Left kidney (tissue), 2 donors: ENCODE results near the gene KIF5A. TPM values are rescaled to one million over a fixed set of nuclear protein-coding genes. Genes with fewer than 3 reads are reported as not detected.

Source experiments
- DNase-seq: peaks from one replicate; pipeline ENCODE4 v3.0.0-alpha.2; 2013
- polyA plus RNA-seq: library from polyadenylated mRNA; unstranded; fragments of 120-200 nt; gene quantifications from one replicate; pipeline ENCODE4 v1.2.1, GENCODE V29; 2013; ENCODE audit not compliant: insufficient read length

Gene KIF5A
- polyA plus RNA-seq, 1 donor: 0.42 TPM

DNA sequence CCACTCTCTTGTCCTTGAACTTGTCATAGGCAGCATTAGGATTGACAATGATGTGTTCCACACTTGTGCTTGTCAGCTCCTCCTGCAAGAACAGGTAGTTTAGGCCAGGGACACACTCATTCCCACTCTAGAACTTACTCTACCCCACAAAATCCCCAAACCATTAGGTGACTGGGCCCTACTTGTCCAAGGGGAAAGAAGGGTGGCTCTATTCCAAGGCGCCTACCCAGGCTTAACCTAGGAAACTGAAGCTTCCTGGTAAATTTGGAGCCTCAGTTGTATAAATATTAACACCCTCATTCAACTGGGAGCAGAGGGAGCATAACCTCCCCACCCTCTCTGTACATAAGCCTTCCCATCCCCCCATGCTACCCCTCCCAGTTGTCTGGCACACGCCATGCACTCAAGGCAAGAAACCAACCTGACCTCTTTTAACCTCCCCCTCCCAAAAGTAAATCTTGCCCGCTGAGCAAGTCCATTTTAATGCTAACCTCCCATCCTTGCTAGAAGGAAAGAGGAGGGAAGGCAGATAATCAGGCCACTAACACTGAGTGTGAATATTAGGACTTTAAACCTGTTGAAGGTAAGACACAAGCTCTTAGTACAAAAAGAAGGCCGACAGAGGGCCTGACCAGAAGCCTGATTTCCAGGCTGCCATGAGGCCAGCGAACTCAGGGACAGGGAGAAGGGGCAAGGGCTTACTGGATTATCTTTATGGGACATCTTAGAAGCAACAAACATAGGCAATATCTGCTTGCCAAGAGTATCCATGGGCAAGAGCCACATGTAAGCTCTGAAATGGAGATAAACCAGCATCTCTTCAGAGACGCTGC is 13.9 kb upstream of the KIF5A start:
- no peak for DNase-seq

GRCh38 chr12:57536597-57536942 is 13.3 kb upstream of the KIF5A start:
- DNase-seq: no peak

DNA sequence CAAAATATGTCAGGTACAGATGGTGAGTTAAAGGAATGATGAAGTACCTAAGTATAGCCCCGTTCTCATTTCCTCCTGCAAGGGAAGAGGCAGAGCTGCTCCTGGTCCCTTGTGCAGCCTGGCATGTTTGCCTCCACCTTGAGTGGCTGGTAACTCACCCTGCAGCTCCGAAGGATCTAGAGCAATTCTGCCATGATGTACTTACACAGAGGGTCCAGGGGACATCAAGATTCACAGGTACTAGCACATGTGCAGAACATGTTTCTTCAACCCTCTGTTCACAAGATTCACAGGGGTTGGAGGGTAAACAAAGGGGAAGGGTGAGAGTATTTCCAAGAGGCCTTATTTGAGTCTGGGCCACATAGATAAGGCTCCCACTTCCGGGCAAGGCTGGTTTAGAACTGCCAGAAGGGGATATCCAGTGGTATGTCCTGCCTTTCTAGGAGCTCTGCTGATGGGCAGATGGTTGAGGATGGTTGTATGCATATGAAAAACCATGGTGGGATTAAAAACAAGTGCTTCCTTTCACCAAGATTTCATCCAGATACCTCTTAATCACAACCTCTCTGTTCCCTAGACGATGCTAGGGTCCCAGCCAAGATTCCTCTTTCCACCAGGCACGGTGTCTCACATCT is 10.6 kb upstream of the KIF5A start:
- no peak for DNase-seq

DNA sequence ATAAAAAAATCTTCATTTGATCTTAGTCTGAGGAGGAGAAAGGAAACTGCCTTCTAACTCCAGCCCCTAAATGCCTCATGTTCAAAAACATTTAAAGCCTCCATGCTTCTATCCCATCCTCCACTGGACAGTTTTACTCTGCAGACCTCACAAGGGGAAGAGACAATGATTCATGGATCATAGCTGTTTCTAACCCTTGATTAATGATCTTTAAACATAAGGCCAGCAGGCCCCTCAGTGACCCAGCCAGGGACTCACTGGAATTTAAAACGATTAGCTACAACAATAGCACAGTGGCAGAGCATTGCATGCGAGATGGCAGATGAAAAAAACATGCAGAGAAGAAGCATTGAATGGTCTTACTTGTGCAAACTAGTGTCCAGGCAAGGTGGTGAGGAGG is 8.8 kb upstream of the KIF5A start:
- no peak for DNase-seq

- DNase-seq: no peak
Measured at GRCh38 chr12:57541717-57542116, 8.1 kb upstream of the KIF5A start.

GRCh38 chr12:57543581-57543980 is 6.3 kb upstream of the KIF5A start:
- no peak for DNase-seq

GRCh38 chr12:57545809-57546437 is 3.9 kb upstream of the KIF5A start:
- no peak for DNase-seq

DNA sequence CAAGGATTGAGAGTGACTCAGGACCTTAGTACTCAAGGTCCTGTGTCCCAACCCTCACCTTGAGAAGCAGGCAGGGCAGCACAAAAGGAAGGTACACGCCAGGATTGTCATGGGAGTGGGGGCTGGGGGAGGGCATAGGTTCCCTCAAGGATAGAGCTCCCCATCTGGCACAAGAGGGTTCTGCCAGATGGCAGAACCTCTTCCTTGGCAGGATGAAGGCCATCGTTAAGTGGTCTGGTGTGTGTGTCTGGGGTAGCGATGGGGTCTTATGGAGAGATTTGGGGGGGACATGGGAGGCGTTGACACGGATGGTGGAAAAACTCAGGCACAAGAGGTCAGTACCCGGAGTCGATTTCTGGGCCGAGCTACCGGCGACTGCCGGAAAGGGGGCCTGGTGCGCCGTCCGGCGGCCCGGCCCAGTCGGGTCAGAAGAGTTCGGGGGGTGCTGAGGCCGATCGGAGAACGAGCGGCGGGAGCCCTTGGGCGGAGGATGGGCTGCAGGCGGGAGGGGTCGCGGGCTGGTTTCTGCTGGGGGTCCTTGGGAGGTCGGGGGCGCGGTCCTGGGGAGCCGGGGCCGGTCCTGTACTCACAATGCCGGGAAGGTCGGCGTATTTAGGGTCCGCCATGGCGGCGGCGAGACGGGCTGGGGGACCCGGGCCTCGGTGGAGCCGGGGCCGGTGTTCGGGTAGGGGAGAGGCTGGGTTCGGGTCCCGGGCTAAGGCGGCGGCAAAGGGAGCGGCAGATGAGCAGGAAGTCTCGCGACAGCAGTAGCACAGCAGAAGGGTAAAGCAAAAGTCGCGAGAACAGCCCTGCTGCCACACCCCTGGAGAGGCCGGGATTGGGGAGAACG is 3.2 kb upstream of the KIF5A start, which contains the start of gene DCTN2:
TSS of gene DCTN2 (minus strand) at position 755 of the 850 bp plus-strand sequence. CDS start at position 626, 129 bp downstream.
- peak; percentile 95 for DNase-seq

DNA sequence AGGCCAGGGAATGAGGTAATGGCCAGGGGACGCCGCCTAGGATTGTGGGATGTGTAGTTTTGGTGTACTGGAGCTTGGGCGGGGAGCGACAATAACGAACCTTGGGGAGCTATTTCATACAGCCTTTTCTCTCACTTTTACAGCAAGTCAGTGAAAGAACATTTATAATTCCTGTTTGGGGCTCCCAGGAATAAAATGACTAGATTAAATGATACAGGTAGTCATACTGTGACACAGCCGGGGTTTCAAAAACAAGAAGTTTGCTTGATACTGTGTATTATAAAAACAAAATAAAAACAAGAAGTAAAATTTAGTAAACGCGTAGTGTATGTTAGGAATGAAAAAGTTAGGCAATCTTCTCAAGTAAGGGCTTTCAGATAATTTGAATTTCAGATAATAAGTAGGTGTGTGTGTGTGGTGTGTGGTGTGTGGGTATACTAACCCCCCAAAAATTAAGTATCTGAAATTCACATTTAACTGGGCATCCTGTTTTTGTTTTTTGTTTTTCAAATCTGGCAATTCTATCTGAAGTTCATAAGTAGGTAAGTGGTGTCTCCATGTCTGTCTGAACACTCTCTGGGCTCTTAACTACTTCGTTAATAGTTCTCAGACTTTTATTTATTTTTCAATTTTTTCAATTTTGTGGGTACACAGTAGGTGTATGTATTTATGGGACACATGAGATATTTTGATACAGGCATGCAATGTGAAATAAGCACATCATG is 2.4 kb upstream of the KIF5A start:
- no peak for DNase-seq

GRCh38 chr12:57548013-57548315 is 1.9 kb upstream of the KIF5A start:
- no peak for DNase-seq

DNA sequence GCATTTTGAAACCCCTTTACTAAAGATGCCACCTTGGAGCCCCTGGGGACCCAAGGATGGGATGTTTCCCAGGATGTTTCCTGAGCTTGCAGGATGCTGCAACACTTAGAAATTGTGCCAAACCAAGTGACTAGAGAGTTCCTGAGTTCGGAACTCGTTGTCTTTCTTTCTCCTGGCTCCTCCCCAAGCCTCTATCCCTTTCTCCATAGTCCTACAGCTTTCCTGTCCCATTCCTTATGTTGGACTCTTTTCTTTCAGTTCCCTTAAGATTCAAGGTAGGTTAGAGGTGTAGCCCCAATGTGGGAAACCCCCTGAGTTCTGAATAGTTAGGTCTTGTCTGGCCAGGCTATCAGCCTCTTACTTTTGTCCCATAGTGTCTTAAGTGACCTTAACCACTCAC is 1.4 kb upstream of the KIF5A start:
- no peak for DNase-seq

DNA sequence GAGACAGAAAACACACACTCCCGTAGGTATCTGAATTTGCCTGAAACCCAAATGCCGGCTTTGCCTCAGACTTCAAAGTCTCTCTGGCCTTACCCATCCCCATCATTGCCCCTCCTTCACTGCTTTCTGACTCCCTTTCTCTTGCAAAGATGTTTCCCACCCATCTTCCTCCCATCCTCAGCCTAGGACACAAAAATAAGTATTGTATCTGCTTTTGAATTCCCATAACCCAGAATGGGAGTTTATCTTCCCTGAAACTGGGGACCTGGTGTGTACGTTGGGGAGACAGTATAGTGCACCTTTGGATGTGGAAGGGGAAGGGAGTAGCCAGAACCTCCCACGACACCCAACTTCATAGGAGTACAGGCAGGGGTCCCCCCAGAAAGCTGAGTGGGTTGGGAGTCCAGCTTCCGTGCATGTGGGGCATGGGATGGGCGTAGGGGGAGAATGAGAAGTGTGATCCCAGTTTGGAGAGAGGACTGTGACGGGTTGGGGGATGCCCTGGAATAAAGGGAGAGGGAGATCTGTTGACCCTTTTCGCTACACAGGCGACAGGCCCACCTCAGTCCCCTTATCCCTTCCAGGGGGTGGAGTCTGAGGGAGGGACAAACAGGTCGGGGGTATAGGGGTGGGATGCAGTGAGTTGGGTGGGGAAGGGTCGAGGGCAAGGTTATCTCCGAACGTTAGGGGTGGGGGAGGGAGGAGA is 488 bp upstream of the KIF5A start:
- no peak for DNase-seq

GRCh38 chr12:57550641-57551549 is 1.1 kb downstream of the KIF5A start:
- DNase-seq: no peak

DNA sequence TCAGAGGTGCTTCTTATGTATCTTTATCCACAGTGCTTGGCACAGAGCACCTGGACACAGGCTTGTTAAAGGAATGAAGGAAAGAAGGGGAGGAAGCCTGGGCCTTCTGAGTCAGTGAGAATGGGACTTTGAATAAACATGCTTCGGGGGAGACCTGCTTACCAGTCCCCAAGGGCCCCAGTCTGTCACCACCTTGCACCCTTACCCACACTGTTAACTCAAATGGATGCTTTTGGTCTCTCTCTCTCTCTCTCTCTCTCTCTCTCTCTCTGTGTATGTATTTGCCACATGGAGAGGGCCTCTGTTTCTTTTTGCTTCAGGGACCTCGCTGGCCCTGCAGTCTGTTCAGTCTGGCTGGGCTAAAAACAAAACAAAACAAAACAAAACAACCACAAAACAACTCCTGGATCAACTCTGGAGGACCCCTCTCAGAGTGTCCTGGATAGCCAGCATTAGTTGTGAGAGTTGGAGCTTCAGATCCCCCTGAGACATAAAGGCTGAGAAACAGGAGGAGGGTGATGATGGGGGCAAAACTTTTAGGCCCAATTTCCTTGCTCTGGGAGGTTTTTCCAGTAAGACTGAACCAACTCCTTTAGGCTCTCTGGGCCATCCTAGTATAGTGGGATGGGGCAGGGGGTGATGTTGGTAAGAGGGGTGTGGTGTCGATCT is 1.9 kb downstream of the KIF5A start:
- no peak for DNase-seq

DNA sequence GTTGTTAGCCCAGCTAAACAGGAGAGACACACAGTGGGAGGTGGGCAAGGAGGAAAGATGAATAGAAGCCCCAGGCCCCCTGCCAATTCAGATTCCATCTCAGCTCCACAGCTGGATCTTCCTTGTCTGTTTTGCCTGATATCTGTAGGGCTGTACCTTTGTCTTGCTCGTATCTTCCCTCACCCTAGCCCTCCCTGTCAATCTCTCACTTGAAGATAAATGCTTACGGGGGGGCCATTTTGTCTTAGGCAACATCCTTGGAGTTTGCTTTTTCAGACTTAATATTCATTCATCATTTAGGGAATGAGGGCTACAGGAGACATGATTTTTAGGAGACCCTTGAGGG is 2.4 kb downstream of the KIF5A start:
- DNase-seq: no peak

DNA sequence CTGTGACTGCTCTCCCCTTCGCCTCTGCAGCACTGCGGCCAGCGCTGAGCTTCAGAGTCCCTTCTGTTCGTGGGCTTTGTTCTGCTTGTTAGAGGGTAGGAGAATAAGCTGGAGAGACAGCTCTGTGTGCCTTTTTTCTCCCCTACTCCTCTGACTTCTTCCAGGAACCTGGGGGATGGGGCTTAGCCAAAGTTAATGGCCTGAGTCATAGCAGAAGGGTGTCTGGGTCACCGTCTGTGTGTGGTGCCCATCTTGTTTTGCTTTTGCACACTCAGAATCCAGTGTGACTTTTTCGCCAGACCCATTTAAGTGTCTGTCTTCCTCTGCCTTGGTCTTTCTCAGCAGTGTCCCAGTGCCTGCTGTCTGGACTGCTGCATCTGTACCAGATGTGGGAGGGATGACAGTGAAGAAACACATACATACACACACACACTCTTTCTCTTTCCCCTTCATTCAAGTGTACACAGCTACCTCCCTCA is 3.0 kb downstream of the KIF5A start:
- DNase-seq: no peak

DNA sequence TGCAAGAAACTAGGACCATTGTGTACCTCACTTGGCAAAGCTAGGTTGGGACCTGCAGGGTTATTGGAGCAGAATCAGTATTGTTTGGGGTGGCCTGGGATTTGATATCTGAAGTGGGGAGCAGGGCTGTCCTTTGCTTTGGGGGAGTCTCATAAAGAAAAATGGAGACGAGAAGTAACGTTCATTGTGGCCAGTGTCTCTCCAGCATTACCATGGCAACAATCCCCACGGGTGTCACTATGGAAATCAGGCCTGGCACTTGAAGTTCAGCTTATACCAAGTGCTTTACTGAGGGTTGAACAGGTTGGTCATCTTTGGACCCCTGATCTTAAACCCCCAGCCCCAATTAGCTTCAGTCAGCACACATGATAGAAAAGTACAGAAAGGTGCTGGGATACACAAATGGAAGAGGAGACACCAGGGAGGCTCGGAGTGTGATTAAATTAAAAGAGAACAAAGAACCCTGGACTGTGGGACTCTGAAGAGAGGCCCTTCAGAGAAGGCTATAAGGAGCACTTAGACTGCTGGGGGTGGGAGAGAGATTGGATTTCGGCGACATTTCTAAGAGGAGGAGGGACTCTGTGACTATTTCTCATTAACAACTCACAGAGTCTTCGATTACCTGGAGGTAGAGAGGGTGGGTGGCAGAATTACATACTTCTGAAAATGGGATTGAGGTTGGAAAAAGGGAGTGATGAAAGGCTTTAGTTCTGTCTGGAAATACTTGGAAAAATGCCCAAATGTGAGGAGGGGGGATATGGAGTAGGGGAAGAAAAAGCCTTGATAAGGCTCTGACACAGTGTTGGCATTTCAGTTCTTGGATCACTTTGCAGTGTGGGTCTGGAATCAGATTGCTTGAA is 3.7 kb downstream of the KIF5A start:
- DNase-seq: no peak

GRCh38 chr12:57554453-57554852 is 4.6 kb downstream of the KIF5A start:
- DNase-seq: no peak
